Measurements from ENCODE around the gene WNT5A. TPM values are rescaled to one million over a fixed set of nuclear protein-coding genes. Genes with fewer than 3 reads are reported as not detected.

WNT5A gene
- 10 to 100 TPM in 1 of 2 donors, 1 to 10 TPM in 1; 5.9 to 15.0 TPM for total RNA-seq

- peak in 1 of 3 donors; percentile 22 for TF ChIP-seq POLR2A (IDR thresholded peaks at IDR 0.05)
- TF ChIP-seq, protein P1, sequence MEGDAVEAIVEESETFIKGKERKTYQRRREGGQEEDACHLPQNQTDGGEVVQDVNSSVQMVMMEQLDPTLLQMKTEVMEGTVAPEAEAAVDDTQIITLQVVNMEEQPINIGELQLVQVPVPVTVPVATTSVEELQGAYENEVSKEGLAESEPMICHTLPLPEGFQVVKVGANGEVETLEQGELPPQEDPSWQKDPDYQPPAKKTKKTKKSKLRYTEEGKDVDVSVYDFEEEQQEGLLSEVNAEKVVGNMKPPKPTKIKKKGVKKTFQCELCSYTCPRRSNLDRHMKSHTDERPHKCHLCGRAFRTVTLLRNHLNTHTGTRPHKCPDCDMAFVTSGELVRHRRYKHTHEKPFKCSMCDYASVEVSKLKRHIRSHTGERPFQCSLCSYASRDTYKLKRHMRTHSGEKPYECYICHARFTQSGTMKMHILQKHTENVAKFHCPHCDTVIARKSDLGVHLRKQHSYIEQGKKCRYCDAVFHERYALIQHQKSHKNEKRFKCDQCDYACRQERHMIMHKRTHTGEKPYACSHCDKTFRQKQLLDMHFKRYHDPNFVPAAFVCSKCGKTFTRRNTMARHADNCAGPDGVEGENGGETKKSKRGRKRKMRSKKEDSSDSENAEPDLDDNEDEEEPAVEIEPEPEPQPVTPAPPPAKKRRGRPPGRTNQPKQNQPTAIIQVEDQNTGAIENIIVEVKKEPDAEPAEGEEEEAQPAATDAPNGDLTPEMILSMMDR (IDR thresholded peaks at IDR 0.05) = no peak
- 0 to 1% methylated on average over 19 to 52 of the region's 52 CpGs for WGBS, 2 donors
- Histone ChIP-seq H3K27me3 (no peaks in the 10 kb centered on the region), H3K9me3 (no peaks in the 10 kb centered on the region), H3K36me3 (replicated peaks in 1 of 2; ENCODE audit: insufficient read depth in 1 of 2, low read depth in 2 of 2) (no peaks in the 10 kb centered on the region), H3K4me3 (peak within 1 kb of the TSS; percentile 14 to 71), H3K27ac (peak within 1 kb of the TSS; percentile 64 to 88 (median 74)), H3K4me1 (peaks cover 58% of the 10 kb centered on the region)
- ATAC-seq (peak; percentile 17), DNase-seq (peak; percentile 55 to 59 (median 57))
- intact Hi-C loops (cut with DNase I) = no loop called here
These were observed at the start of gene WNT5A for GRCh38 chr3:55486857-55487380. Gene WNT5A (minus strand): TSS chr3:55487306. CDS start chr3:55486985, 321 bp downstream.

- WGBS, 2 donors = 71 to 100% methylated on average over 1 to 2 of the region's 2 CpGs
- H3K27ac ChIP-seq = no peak overlapping the region
- H3K27me3 ChIP-seq = no peaks in the 10 kb centered on the region
- ATAC-seq (no peak), DNase-seq (no peak)
- TF ChIP-seq POLR2A (IDR thresholded peaks at IDR 0.05) = no peak
- TF ChIP-seq, protein P1 (IDR thresholded peaks at IDR 0.05) = no peak
- no peaks in the 10 kb centered on the region for H3K9me3 ChIP-seq
- H3K4me3 ChIP-seq = no peak overlapping the region
- H3K4me1 ChIP-seq = no peaks in the 10 kb centered on the region
- H3K36me3 ChIP-seq (replicated peaks in 1 of 2; ENCODE audit: insufficient read depth in 1 of 2, low read depth in 2 of 2) = no peaks in the 10 kb centered on the region
- intact Hi-C loops (cut with DNase I) = no loop called here
These were observed 47.8 kb upstream of the WNT5A start for GRCh38 chr3:55534876-55535275.

DNA sequence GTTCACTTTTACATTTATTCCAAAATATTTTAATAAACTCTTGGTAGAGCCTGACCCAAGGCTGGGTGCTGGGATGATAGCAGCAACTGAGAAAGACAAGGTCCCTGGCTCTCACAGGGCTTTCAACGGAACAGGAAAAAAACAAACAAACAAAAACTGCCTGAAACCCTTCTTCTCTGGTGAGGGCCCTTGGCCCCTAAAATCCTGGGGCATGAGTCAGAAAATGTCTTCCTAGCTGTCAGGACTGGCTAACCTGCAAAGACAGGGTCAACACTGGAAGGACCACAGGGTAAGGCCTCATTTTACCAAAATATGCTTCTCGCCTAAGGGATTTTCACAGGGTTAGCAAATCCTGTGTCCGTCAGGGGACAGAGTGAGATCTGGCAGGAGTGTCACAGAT lies 45.7 kb upstream of the WNT5A start:
- 80 to 91% methylated on average over 3 of the region's 3 CpGs for WGBS, 2 donors
- no peak overlapping the region for H3K4me3 ChIP-seq
- no peaks in the 10 kb centered on the region for H3K27me3 ChIP-seq
- no peaks in the 10 kb centered on the region for H3K36me3 ChIP-seq (replicated peaks in 1 of 2; ENCODE audit: insufficient read depth in 1 of 2, low read depth in 2 of 2)
- TF ChIP-seq, protein P1 (IDR thresholded peaks at IDR 0.05) = no peak
- TF ChIP-seq POLR2A (IDR thresholded peaks at IDR 0.05) = no peak
- DNase-seq (no peak), ATAC-seq (no peak)
- intact Hi-C loops (cut with DNase I) = no loop called here
- H3K27ac ChIP-seq = no peak overlapping the region
- peaks cover under 1% of the 10 kb centered on the region for H3K4me1 ChIP-seq
- no peaks in the 10 kb centered on the region for H3K9me3 ChIP-seq

DNA sequence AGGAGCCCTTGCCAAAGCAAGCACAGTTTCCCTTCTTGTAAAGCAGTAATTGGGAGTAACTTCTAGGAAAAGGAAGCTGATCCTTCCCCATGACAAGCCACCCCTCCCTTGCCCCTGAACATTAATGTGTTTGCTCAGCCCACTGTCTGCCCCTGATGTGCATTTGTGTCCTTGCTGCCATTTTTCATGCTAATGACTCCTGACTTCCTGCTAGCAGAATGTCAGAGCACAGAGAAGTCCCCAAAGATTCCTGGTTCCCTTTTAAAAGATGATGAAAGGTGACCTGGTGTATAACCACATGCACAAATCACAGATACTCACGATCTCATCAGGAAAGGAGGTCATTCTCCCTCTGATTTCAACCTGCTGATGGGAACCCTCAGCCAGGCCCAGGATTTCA lies 44.2 kb upstream of the WNT5A start:
- ATAC-seq (no peak), DNase-seq (no peak)
- Histone ChIP-seq H3K9me3 (no peaks in the 10 kb centered on the region), H3K27ac (no peak overlapping the region), H3K27me3 (no peaks in the 10 kb centered on the region), H3K4me1 (peaks cover 15% of the 10 kb centered on the region), H3K36me3 (replicated peaks in 1 of 2; ENCODE audit: insufficient read depth in 1 of 2, low read depth in 2 of 2) (no peaks in the 10 kb centered on the region), H3K4me3 (no peak overlapping the region)
- WGBS, 2 donors = 55 to 65% methylated on average over 1 of the region's 1 CpG
- no peak for TF ChIP-seq POLR2A (IDR thresholded peaks at IDR 0.05)
- TF ChIP-seq, protein P1 (IDR thresholded peaks at IDR 0.05) = no peak
- intact Hi-C loops (cut with DNase I) = no loop called here

DNA sequence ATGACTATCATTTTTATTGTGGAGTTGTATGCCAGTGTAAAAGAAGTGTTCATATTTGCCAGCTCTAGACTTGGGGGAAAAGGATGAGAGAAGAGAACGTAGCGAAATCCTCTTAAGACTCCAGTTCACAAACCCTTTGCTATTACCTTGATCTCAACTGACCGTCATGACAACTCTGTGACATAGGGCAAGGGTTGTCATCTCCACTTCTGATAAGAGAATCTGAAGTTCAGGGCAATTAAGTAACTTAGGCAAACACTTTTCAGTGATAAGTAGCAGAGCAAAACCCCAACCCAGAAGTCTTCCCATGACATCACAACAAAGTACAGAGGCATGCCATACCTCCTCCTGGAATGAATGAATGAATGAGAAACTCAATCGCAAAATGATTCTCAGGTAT lies 40.3 kb upstream of the WNT5A start:
- WGBS, 2 donors = 68 to 76% methylated on average over 4 of the region's 4 CpGs
- intact Hi-C loops (cut with DNase I) = no loop called here
- no peaks in the 10 kb centered on the region for H3K27me3 ChIP-seq

More for the DNA sequence above, 40.3 kb upstream of the WNT5A start:
- Histone ChIP-seq H3K4me3 (no peak overlapping the region), H3K4me1 (peaks cover 38% of the 10 kb centered on the region), H3K27ac (no peak overlapping the region), H3K9me3 (no peaks in the 10 kb centered on the region), H3K36me3 (replicated peaks in 1 of 2; ENCODE audit: insufficient read depth in 1 of 2, low read depth in 2 of 2) (no peaks in the 10 kb centered on the region)
- DNase-seq (no peak), ATAC-seq (no peak)
- no peak for TF ChIP-seq POLR2A (IDR thresholded peaks at IDR 0.05)
- TF ChIP-seq, protein P1 (IDR thresholded peaks at IDR 0.05) = no peak

All from body of pancreas (tissue), 4 donors.